Tibial nerve (tissue), 4 donors: ENCODE data around the gene VN1R5. TPM values are rescaled to one million over a fixed set of nuclear protein-coding genes. Genes with fewer than 3 reads are reported as not detected.

Experiments used
- DNase-seq, 2 donors: peaks; one replicate each; pipeline ENCODE4 v3.0.0-alpha.2; 2019; ENCODE audit warnings: low spot score in 2 of 2
- H3K27ac ChIP-seq, 4 donors: fragments of 200-600 bp; sonication (generic) in 3 of 4; one replicate each; pipeline ENCODE4 v1.5.1; 2017 to 2019; ENCODE audit warnings: mild to moderate bottlenecking in 1 of 4
- H3K27me3 ChIP-seq, 2 donors: fragments of 200-600 bp; sonication (generic) in 1 of 2; one replicate each; pipeline versions ENCODE4 v1.5.1 to v1.6.0; 2017 to 2019
- H3K36me3 ChIP-seq, 3 donors: fragments of 200-600 bp; sonication (generic); one replicate each; pipeline ENCODE4 v1.5.1; 2018 to 2019
- H3K4me1 ChIP-seq, 4 donors: fragments of 200-600 bp; sonication (generic) in 3 of 4; one replicate each; pipeline ENCODE4 v1.5.1; 2017 to 2019
- H3K4me3 ChIP-seq, 4 donors: fragments of 200-600 bp; sonication (generic) in 3 of 4; one replicate each; pipeline ENCODE4 v1.5.1; 2017 to 2019; ENCODE audit warnings: mild to moderate bottlenecking in 1 of 4, moderate library complexity in 1 of 4
- H3K9me3 ChIP-seq, 4 donors: fragments of 200-600 bp; sonication (generic) in 3 of 4; one replicate each; pipeline ENCODE4 v1.5.1; 2017 to 2019
- CTCF ChIP-seq, 5 experiments: fragments of 200-600 bp in 3 of 5; fragments of 450-650 bp in 2 of 5; sonication (generic) in 3 of 5; IDR thresholded peaks; one replicate each; pipeline ENCODE4 v1.5.1; 2016 to 2019; ENCODE audit warnings: antibody characterized with exemption in 5 of 5, mild to moderate bottlenecking in 3 of 5, moderate library complexity in 2 of 5
- EP300 ChIP-seq, 2 donors: sonication (generic); formaldehyde crosslinking; IDR thresholded peaks; one replicate each; pipeline ENCODE4 v1.6.1; 2017; ENCODE audit warnings: antibody characterized with exemption in 2 of 2, mild to moderate bottlenecking in 1 of 2
- POLR2A ChIP-seq, 2 donors: fragments of 450-650 bp; IDR thresholded peaks; one replicate each; pipeline ENCODE4 v1.6.1; 2017; ENCODE audit warnings: antibody characterized with exemption in 2 of 2, mild to moderate bottlenecking in 2 of 2, moderate library complexity in 2 of 2
- WGBS, 2 donors: methylation state at CpG; one replicate each; pipeline ENCODE4 v1.1.5; 2018; 5-methylcytosine and 5-hydroxymethylcytosine counted together
- total RNA-seq, 4 donors: library from RNA; depleted of rRNA; stranded (reverse); fragments of >200 nt; gene quantifications; one replicate each; pipeline ENCODE4 v1.1.0, GENCODE V29; 2016

The VN1R5 gene
- total RNA-seq, 4 donors from 2014 or later, result not detected

- no peak for TF ChIP-seq CTCF (IDR thresholded peaks at IDR 0.05)
- no peak for TF ChIP-seq EP300 (IDR thresholded peaks at IDR 0.05)
- TF ChIP-seq POLR2A (IDR thresholded peaks at IDR 0.05), result no peak
- Histone ChIP-seq H3K4me3 (no peak overlapping the region), H3K27me3 (no peaks in the 10 kb centered on the region), H3K27ac (no peak overlapping the region), H3K36me3 (peaks cover 0 to 12% (median 0%) of the 10 kb centered on the region in 3 donors), H3K4me1 (no peaks in the 10 kb centered on the region), H3K9me3 (peaks cover 0 to 15% (median 0%) of the 10 kb centered on the region in 4 donors)
- no peak for DNase-seq
- 86% methylated on average over 8 to 9 of the region's 9 CpGs for WGBS, 2 donors
Observed at GRCh38 chr1:247291161-247291560, 35.3 kb downstream of the VN1R5 start.

- no peaks in the 10 kb centered on the region for H3K4me1 ChIP-seq
- DNase-seq, result no peak
Observed at GRCh38 chr1:247291833-247292561, 36.1 kb downstream of the VN1R5 start.

GRCh38 chr1:247293047-247293446 is 37.2 kb downstream of the VN1R5 start:
- no peaks in the 10 kb centered on the region for H3K4me1 ChIP-seq
- no peak overlapping the region for H3K4me3 ChIP-seq
- TF ChIP-seq POLR2A (IDR thresholded peaks at IDR 0.05) (no peak), EP300 (IDR thresholded peaks at IDR 0.05) (no peak), CTCF (IDR thresholded peaks at IDR 0.05) (no peak)
- no peaks in the 10 kb centered on the region for H3K27me3 ChIP-seq
- H3K27ac ChIP-seq, result no peak overlapping the region
- 53 to 72% methylated on average over 7 of the region's 7 CpGs for WGBS, 2 donors
- peaks cover 0 to 10% (median 0%) of the 10 kb centered on the region in 3 donors for H3K36me3 ChIP-seq
- no peak for DNase-seq
- H3K9me3 ChIP-seq, result no peaks in the 10 kb centered on the region

More at GRCh38 chr1:247291833-247292561, 36.1 kb downstream of the VN1R5 start:
- no peaks in the 10 kb centered on the region for H3K27me3 ChIP-seq
- H3K9me3 ChIP-seq, result peaks cover 0 to 7% (median 0%) of the 10 kb centered on the region in 4 donors
- 64 to 70% methylated on average over 17 of the region's 17 CpGs for WGBS, 2 donors
- H3K36me3 ChIP-seq, result peaks cover 0 to 5% (median 0%) of the 10 kb centered on the region in 3 donors
- H3K4me3 ChIP-seq, result no peak overlapping the region
- TF ChIP-seq POLR2A (IDR thresholded peaks at IDR 0.05), result no peak
- TF ChIP-seq CTCF (IDR thresholded peaks at IDR 0.05), result no peak
- TF ChIP-seq EP300 (IDR thresholded peaks at IDR 0.05), result no peak
- H3K27ac ChIP-seq, result no peak overlapping the region

GRCh38 chr1:247294282-247294681 is 38.4 kb downstream of the VN1R5 start:
- H3K36me3 ChIP-seq, result peaks cover 0 to 23% (median 0%) of the 10 kb centered on the region in 3 donors

More at GRCh38 chr1:247294282-247294681, 38.4 kb downstream of the VN1R5 start:
- DNase-seq, result no peak
- TF ChIP-seq CTCF (IDR thresholded peaks at IDR 0.05), result no peak
- no peak for TF ChIP-seq EP300 (IDR thresholded peaks at IDR 0.05)
- TF ChIP-seq POLR2A (IDR thresholded peaks at IDR 0.05), result no peak
- no peak overlapping the region for H3K27ac ChIP-seq
- H3K27me3 ChIP-seq, result no peaks in the 10 kb centered on the region
- WGBS, 2 donors, result 77 to 81% methylated on average over 5 of the region's 5 CpGs
- H3K4me1 ChIP-seq, result no peaks in the 10 kb centered on the region
- H3K9me3 ChIP-seq, result no peaks in the 10 kb centered on the region
- no peak overlapping the region for H3K4me3 ChIP-seq
